NCI-H2029 treated with DMSO at 0.1 percent for 48 hours (cell line): ENCODE measurements around the gene TXNRD2.
"Not testable (repeated sequence)": the region's sequence is repeated elsewhere in the genome, so short reads cannot be mapped to it uniquely, and the experiment has no call there.

Source experiments
- DNase-seq: peaks from one replicate; lab custom pipeline; 2025; lab: John Stamatoyannopoulos, UW

Gene TXNRD2

DNA sequence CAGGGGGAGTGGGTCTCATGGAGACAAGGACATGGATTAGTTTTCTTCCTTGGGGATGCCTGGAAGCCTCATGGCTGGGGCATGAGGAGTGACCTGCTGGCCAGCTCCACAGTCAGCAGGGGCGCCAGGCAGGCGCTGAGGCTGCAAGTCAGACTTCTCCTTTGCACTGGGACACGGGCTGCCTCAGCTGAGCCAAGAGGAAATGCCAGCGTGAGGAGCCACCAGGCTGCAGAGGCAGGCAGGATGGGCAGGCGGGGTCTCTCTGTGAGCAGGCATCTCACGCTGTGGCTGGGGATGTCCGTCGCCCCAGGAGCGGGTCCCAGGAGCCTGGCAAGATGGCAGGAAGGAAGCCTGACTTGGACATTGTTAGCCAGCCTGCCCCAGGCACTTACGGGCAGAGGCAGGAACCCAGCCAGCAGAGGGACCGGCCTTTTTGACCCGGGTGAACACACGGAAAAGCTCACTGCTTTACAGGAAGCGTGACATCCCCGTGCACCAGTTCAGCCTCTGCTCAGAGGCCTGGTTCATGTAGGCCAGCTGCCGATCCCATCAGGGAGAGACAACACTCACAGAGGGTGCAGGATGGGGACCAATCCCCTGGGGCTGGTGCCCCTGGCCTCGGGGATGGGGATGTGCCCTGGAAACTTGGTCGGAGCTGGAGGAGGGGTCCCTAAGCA lies 97.1 kb downstream of the TXNRD2 start:
- DNase-seq, result no peak

DNA sequence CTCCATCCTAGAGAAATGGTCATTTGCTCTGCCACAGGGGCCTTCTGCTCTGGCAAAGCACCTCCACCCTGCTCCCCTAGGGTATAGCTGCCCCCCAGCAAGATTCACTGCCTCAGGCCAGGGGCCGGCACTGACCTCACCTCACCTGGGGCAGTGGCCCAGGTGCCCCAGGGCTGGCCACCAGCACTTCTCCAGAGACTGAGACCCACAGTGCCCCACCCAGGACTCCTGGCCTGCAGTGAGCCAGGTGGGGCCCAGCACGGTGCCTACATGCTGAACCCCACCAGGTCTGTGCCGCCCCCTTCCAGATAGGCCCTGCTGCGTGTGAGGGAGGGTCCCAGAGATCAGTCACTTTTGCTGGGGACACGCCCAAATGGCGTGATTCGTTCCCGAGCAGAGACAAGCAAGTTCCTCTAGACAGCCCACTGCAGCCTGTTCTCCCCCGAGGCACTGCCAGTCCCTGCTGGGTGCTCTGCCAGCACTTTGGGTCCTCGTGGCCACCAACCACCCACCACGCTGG lies 97.7 kb downstream of the TXNRD2 start:
- no peak for DNase-seq

DNA sequence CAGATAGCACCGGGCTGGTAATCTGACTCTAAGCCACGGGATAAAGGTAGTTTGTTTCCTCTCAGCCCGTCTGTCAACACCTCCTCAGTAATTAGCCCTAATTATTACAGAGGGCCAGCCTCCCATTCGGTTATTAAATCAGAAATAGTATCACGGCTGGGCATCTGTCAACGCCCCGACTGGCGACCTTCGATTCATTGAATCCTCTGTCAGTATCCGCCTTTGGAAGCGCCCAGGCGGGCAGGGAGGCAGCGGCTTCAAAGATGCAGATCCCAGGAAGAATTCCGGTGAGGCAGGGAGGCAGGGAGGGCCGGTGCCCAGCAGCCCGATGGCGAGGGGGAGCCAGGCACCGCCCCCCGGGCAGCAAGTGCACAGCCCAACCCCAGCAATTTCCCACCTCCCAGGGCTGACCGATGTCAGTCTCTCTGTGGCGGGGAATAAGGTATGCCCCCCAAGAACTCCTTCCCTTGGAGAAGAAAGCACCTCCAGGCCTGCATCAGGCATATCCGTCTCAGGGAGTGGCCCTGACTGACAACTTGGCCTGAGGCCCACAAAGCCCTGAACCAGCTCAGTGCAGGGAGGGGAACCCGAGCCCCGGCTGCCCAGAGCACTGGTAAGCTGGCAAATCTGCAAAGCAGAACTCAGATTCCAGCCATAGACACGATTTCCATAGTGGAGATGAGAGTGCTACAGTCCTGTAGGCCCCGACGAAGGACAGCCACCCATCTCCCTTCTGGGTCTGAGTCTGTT lies 98.3 kb downstream of the TXNRD2 start:
- DNase-seq, result no peak

DNA sequence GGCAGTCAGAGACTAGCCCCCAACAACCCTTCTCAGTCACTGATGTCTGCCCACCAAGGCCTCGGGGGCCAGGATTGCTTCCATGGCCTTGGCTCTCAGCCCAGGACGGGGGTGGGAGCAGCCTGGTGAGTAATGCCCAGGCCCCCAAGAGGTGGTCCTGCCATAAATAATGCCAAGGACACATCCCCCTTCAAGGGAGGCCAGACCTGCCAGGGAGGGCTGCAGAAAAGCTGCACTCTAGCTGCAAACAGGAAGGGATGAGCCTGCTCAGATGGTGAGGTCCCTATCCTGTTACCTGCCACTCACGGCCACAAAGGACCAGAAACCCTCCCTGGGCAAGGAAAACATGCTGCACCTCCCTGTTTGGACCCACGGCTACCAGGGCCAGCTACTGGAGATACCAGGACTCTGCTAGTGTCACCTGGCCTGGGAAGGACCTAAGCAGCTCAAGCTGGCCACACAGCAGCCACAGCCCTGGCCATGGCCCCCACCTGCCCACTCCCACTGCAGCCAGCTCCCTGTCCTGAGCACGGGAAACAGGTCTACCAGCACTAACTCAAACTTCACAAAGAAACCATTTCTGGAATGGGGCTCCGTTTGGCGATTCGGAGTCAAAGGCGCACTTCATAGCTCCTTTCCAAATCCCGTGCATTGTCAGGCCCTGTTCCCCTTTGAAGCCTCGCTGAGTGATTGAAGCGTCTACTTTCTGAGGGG lies 99.1 kb downstream of the TXNRD2 start:
- no peak for DNase-seq

DNA sequence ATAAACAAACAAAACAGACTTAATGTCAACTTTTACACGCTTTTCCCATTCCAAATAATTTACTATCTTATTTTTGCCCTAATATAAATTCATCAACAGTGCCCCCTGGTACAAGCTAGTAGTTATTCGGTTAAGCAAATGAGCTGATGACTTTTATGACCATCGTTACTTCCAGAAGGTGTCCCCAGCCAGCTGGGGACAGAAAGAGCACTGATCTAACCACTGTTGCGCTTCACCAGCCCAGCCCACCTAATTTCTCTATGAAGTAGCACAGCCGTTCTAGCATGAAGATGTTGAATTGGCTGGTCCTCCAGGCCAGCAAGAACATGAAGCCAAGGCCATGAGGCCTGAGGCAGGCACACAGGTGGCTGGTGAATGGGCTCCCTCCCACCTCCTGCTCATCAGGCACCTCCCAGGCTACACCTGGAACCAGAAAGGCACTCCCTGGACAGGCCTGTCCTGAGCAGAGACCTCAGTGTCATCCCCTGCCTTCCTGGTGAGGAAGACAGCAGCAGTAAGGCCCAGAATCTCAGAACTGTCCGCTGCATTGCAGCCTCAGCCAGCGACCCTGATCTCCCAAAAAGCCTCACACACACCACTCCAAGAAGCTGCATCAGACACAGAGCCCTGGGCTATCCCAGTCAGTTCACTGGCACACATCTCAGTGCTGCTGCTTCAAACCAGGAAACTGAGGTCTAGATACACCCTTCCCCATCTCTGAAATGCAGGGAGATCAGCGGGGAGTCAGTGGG lies 99.8 kb downstream of the TXNRD2 start:
- DNase-seq, result no peak

DNA sequence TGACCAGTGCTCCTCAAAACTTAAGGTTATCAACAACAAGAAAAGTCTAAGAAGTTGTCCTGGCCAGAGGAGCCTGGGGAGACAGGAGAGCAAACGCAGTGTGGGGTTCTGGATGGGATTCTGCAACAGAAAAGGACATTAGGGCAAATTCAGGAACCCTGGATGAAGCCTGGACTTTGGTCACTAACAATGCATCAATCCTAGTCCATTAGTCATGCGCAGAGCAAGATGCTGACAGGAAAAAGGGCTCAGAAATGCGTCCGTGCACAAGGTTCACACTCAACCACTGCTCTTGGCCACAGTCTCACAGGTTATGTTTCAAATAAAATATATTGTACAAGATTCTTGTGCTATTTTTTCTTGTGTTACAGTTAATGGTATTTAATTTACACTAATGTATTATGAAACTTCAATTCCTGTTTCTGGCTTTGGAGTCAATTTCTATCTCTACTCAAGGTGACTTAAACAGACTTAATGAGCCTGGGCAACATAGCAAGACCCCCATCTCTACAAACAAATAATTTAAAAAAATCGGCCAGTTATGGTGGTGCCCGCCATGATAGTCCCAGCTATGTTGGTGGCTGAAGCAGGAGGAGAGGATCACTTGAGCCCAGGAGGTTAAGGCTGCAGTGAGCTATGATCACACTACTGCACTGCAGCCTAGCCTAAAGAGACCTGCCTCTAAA lies 100.5 kb downstream of the TXNRD2 start:
- DNase-seq, result no peak

DNA sequence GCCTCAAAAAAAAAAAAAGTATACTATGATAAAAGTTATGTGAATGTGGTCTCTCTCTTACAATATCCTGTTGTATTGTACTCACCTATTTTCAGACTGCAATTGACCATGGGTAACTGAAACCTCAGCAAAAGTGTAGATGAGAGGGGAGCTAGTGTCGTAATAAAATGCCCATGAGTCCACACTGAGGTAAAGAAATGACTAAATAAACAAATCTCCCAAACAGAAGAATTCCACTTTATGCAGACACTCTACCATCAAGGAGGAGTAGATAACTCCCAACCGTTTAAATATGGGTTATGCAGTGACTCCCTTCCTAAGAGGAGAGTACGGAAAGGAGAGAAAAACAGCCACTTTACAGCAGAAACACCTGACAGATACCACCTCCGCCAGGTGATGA lies 101.6 kb downstream of the TXNRD2 start:
- no peak for DNase-seq

DNA sequence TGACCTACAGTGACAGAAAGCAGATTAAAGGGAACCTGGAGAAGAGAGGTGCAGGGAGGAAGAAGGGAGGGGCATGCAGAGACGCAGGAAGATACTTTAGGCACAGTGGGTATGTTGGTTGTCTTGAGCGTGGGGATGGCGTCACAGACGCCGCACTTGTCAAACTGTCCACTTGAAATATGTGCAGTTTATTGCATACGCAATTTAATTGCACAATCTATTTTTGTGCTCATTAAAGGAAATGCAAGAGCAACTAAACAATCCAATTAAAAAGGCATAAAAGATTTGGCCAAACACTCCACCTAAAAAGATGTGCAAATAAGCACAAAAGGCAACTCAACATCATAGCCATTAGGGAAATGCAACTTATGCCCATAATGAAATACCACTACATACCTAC lies 103.7 kb downstream of the TXNRD2 start:
- DNase-seq, result no peak

DNA sequence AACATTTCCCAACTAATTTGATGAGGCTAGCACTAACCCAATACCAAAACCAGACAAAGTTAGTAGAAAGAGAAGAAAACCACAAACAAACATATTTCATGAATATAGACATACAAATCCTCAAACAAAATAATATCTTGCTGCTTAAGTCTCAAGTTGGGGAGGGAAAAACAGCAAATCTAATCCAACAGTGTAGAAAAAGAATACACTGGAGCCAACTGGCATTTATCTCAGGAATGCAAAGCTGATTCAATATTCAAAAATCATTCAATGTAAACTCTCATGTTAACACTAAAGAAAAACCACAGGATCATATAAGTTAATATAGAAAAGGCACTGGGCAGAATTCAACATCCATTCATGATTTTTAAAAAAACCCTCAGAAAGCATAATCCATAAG lies 105.1 kb downstream of the TXNRD2 start:
- no peak for DNase-seq

DNA sequence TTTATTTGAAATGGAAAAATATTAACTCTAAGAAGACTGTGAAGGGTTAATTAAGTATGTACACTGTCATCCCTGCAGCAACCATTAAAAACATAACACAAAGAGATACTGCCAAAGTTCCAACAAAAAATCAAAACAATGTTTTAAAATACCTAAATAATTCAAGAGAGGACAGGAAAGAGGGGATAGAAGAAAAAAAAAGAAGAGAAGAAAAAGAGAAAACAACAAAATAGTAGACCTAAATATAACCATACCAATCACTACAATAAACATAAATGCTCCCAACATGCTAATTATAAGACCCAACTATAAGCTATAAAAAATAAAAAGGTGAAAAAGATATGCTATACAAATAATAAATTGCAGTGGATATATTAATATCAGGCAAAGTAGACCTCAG lies 107.0 kb downstream of the TXNRD2 start:
- DNase-seq, result no peak

DNA sequence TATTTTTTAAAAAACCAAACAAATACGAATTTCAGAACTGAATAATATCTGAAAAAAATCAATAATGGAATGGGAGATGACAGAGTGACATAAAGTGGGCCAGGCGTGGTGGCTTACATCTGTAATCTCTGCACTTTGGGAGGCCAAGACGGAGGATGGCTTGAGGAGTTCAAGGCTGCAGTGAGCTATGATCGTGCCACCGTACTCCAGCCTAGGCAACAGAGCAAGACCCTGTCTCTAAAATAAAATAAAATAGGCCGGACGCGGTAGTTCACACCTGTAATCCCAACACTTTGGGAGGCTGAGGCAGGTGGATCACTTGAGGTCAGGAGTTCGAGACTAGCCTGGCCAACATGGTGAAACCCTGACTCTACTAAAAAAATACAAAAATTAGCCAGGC lies 108.3 kb downstream of the TXNRD2 start:
- DNase-seq, result not testable (repeated sequence)

DNA sequence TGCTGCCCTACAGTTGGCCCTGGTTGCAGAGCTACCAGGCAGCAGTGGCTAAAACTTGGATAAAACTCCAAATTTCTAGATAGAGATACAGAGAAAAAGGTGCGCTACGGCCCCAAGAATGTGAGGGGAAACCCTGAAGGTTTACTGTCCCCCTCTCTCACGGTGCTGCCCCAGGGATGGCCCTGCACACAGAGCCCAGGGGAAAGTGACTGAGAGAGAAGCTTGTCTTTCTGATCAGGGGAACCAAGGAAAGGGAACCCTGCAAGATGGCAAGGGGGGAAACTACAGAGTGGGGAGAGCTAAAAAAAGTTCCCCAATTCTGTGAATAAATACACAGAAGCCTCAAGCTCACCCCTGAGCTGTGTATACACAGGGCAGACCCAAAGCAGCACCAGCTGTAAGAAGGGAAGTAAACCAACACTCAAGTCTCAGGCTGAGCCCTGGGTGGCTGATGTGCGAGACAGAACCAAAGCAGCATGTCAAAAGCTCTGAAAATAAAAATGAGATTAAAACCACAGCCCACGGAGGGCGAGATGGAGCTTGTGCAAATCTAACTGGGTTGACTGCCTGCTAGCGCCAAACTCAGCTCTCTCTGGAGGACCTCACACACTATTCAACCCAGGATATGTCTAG lies 109.0 kb downstream of the TXNRD2 start:
- no peak for DNase-seq

DNA sequence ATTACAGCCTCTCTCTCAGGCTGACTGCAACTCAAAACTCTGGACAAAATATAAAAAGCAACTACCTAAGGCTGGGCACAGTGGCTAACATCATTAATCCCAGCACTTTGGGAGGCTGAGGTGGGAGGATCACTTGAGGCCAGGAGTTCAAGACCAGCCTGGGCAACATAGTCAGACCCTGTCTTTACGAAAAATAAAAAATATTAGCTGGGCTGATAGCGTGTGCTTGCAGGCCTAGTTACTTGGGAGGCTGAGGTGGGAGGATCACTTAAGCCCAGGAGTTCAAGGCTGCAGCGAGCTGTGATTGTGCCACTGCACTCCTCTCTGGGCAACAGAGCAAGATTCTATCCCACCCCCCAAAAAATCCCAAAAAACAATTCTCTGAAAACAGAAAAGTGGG lies 109.6 kb downstream of the TXNRD2 start:
- not testable (repeated sequence) for DNase-seq

DNA sequence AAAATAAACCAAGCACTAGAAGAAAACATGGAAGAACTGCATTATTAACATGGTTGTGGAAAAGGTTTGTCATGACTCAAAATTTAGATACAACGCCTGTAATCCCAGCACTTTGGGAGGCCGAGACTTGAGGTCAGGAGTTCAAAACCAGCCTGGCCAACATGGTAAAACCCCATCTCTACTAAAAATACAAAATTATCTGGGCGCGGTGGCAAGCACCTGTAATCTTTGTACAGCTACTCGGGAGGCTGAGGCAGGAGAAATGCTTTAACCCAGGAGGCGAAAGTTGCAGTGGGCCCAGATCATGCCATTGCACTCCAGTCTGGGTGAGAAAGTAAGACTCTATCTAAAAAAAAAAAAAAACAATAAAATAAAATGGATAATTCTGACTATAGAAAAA lies 110.6 kb downstream of the TXNRD2 start:
- no peak for DNase-seq

DNA sequence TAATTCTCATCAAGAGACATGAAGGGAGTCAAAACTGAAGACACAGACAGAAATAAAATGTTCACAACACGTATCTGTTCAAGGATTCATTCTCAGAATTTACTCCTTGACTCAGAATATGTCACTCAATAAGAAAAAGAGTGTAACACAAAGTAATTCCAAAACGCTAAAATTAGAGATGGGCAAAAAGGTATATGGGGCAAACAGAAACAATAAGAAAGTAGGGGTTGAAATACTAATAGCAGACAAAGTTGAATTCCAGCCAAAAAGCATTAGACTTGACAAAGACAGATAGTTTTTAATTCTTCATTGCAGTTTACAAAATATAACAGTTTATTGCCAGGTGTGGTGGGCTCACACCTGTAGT lies 113.6 kb downstream of the TXNRD2 start:
- DNase-seq, result no peak

DNA sequence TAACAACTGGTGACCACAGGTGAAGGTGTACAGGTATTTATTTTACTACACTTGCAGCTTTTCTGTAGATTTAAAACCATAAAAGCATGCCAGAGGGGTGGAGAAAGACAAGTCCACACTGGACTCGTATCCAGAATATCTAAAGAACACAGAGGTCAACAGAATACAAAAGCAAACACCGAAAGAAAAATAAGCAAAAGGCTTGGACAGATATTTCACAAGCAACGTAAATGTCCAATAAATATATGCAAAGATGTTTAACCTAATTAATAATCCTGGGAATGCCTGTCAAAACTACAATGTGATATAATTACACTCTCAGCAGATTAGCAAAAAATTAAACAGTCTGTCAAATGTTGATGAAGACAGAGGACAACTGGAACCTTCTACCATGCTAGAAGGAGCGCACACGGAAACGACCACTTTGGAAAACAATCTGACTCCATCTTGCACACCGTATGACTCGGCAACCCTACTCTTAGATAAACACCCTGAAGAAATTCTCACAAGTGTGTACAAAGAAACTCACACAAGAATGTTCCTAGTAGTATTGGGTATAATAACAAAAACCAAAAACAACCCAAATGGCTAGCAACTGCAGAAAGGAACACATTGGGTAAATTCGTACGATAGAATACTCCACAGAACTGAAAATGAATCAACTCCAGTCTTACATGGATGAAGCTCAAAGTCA lies 114.1 kb downstream of the TXNRD2 start:
- DNase-seq, result no peak

DNA sequence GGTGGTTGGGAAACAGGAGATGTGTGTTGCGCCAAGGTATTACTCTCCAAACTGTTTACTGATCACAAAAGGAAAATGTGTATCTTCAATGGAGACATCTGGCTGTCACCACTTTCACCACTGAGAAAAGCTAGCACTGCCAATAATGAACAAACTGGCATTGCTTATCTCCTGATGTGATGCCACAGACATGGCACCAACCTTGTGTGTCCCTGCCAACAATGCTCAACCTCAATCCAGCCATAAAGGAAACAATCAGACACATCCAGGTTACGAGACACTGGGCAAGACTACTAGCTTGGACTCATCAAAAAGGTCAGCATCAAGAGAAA lies 115.0 kb downstream of the TXNRD2 start:
- DNase-seq, result no peak

DNA sequence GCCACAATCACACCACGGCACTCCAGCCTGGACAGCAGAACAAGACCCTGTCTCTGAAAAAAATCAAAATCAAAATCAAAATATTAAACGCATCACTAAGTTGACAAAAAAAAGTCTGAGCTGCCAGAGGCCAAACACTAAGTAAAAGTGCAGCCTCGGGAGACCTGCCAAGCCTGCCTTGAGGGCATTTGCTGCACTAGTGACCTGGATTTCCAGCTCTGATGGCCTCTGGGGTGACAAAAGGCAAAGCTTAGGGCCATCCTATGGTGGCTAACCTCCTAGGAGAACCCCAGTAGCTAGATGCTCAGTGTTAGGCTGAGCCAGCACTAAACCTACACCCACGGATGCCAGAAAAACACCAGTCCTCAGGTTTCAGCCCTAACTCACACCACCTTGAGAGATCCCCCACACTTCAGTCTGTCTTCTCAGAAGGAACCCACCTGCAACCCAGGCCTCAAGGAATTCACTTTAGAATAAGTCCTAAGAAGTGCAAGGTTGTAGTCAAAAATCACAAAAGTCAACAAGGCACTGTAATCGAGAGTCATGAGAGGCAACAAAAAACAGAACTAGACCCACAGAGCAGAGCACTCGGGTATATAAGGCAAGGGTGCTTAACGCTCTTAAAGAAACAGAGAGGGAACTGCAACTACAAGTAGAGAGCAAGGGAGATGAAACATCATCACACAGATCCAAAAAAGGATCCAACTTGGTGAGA lies 115.6 kb downstream of the TXNRD2 start:
- no peak for DNase-seq
